H1 (cell line): ENCODE measurements around the gene TAF1B.

Source experiments
- CBX8 ChIP-seq: fragments of 300-800, 300-1000 bp; sonication (generic); IDR thresholded peaks from 2 replicates; pipeline ENCODE4 v1.7.1; 2016; ENCODE audit warnings: low read depth, low read length, borderline replicate concordance
- CEBPB ChIP-seq: IDR thresholded peaks from 2 replicates; pipeline ENCODE4 v1.6.1; 2012; ENCODE audit warnings: low read depth, low read length
- CTCF ChIP-seq, 3 experiments: IDR thresholded peaks; 1 replicate in 2 of 3; 2 replicates in 1 of 3; pipeline versions ENCODE4 v1.5.1 to v1.6.1; 2011; ENCODE audit warnings: low read length in 3 of 3, mild to moderate bottlenecking in 3 of 3, inconsistent platforms in 2 of 3, low read depth in 1 of 3, moderate library complexity in 1 of 3; ENCODE audit not compliant: insufficient read depth in 1 of 3; ENCODE audit errors: control extremely low read depth in 1 of 3
- EP300 ChIP-seq, 2 experiments: IDR thresholded peaks; 1 replicate in 1 of 2; 2 replicates in 1 of 2; pipeline ENCODE4 v1.6.1; 2011 to 2012; ENCODE audit warnings: low read depth in 2 of 2, low read length in 2 of 2, mild to moderate bottlenecking in 2 of 2, borderline replicate concordance in 1 of 2, inconsistent platforms in 1 of 2, moderate library complexity in 1 of 2
- FOSL1 ChIP-seq: IDR thresholded peaks from 2 replicates; pipeline ENCODE4 v1.6.1; 2011; ENCODE audit warnings: mild to moderate bottlenecking, low read depth, low read length, moderate library complexity; ENCODE audit not compliant: insufficient read depth
- MAFK ChIP-seq: IDR thresholded peaks from 2 replicates; pipeline ENCODE4 v1.6.1; 2012; ENCODE audit warnings: low read depth, mild to moderate bottlenecking, improper control_type of control experiment, low read length
- PHF8 ChIP-seq: fragments of 200-600 bp; sonication (generic); conservative IDR thresholded peaks from 2 replicates; pipeline ENCODE4 v1.7.1; 2012; ENCODE audit warnings: low read depth, mild to moderate bottlenecking, inconsistent platforms, low read length, moderate library complexity
- RNF2 ChIP-seq: fragments of 200-900, 300-1000 bp; sonication (generic); IDR thresholded peaks from 2 replicates; pipeline ENCODE4 v1.7.1; 2016; ENCODE audit warnings: borderline replicate concordance, low read depth, mild to moderate bottlenecking, antibody characterized with exemption, low read length; ENCODE audit not compliant: poor library complexity, severe bottlenecking; ENCODE audit errors: missing control alignments
- USF2 ChIP-seq: IDR thresholded peaks from 2 replicates; pipeline ENCODE4 v1.6.1; 2011; ENCODE audit warnings: low read length, improper control_type of control experiment
- TF ChIP-seq, protein P1 (sequence below): fragments of 300-600 bp; sonication (generic); IDR thresholded peaks from 2 replicates; pipeline ENCODE4 v1.7.1; 2012; ENCODE audit warnings: low read length, moderate library complexity, mild to moderate bottlenecking, inconsistent platforms; ENCODE audit not compliant: insufficient replicate concordance

GRCh38 chr2:9975328-9975727 is 132.1 kb downstream of the TAF1B start:
- TF ChIP-seq RNF2, result no peak
- TF ChIP-seq PHF8, result no peak
- TF ChIP-seq, protein P1, sequence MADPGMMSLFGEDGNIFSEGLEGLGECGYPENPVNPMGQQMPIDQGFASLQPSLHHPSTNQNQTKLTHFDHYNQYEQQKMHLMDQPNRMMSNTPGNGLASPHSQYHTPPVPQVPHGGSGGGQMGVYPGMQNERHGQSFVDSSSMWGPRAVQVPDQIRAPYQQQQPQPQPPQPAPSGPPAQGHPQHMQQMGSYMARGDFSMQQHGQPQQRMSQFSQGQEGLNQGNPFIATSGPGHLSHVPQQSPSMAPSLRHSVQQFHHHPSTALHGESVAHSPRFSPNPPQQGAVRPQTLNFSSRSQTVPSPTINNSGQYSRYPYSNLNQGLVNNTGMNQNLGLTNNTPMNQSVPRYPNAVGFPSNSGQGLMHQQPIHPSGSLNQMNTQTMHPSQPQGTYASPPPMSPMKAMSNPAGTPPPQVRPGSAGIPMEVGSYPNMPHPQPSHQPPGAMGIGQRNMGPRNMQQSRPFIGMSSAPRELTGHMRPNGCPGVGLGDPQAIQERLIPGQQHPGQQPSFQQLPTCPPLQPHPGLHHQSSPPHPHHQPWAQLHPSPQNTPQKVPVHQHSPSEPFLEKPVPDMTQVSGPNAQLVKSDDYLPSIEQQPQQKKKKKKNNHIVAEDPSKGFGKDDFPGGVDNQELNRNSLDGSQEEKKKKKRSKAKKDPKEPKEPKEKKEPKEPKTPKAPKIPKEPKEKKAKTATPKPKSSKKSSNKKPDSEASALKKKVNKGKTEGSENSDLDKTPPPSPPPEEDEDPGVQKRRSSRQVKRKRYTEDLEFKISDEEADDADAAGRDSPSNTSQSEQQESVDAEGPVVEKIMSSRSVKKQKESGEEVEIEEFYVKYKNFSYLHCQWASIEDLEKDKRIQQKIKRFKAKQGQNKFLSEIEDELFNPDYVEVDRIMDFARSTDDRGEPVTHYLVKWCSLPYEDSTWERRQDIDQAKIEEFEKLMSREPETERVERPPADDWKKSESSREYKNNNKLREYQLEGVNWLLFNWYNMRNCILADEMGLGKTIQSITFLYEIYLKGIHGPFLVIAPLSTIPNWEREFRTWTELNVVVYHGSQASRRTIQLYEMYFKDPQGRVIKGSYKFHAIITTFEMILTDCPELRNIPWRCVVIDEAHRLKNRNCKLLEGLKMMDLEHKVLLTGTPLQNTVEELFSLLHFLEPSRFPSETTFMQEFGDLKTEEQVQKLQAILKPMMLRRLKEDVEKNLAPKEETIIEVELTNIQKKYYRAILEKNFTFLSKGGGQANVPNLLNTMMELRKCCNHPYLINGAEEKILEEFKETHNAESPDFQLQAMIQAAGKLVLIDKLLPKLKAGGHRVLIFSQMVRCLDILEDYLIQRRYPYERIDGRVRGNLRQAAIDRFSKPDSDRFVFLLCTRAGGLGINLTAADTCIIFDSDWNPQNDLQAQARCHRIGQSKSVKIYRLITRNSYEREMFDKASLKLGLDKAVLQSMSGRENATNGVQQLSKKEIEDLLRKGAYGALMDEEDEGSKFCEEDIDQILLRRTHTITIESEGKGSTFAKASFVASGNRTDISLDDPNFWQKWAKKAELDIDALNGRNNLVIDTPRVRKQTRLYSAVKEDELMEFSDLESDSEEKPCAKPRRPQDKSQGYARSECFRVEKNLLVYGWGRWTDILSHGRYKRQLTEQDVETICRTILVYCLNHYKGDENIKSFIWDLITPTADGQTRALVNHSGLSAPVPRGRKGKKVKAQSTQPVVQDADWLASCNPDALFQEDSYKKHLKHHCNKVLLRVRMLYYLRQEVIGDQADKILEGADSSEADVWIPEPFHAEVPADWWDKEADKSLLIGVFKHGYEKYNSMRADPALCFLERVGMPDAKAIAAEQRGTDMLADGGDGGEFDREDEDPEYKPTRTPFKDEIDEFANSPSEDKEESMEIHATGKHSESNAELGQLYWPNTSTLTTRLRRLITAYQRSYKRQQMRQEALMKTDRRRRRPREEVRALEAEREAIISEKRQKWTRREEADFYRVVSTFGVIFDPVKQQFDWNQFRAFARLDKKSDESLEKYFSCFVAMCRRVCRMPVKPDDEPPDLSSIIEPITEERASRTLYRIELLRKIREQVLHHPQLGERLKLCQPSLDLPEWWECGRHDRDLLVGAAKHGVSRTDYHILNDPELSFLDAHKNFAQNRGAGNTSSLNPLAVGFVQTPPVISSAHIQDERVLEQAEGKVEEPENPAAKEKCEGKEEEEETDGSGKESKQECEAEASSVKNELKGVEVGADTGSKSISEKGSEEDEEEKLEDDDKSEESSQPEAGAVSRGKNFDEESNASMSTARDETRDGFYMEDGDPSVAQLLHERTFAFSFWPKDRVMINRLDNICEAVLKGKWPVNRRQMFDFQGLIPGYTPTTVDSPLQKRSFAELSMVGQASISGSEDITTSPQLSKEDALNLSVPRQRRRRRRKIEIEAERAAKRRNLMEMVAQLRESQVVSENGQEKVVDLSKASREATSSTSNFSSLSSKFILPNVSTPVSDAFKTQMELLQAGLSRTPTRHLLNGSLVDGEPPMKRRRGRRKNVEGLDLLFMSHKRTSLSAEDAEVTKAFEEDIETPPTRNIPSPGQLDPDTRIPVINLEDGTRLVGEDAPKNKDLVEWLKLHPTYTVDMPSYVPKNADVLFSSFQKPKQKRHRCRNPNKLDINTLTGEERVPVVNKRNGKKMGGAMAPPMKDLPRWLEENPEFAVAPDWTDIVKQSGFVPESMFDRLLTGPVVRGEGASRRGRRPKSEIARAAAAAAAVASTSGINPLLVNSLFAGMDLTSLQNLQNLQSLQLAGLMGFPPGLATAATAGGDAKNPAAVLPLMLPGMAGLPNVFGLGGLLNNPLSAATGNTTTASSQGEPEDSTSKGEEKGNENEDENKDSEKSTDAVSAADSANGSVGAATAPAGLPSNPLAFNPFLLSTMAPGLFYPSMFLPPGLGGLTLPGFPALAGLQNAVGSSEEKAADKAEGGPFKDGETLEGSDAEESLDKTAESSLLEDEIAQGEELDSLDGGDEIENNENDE, result no peak
- no peak for TF ChIP-seq CTCF (IDR thresholded peaks at IDR 0.05; ENCODE audit: control extremely low read depth in 1 of 3, insufficient read depth in 1 of 3, low read depth in 1 of 3, low read length in 3 of 3)
- TF ChIP-seq MAFK, result no peak
- TF ChIP-seq FOSL1, result no peak
- TF ChIP-seq CEBPB, result no peak
- TF ChIP-seq USF2, result no peak
- TF ChIP-seq EP300 (IDR thresholded peaks at IDR 0.05; ENCODE audit: borderline replicate concordance in 1 of 2, low read depth in 2 of 2, low read length in 2 of 2), result no peak
- no peak for TF ChIP-seq CBX8
